Retinal pigment epithelial cell (primary cell): Measurements from ENCODE around the gene DCTN3.

Experiments
- DNase-seq: peaks from one replicate; pipeline ENCODE4 v3.0.0-alpha.2; 2010; ENCODE audit warnings: low read depth
- H3K4me3 ChIP-seq: 2 replicates; pipeline ENCODE4 v1.5.1; 2011; ENCODE audit warnings: mild to moderate bottlenecking, low read length, control low read depth, moderate library complexity
- CTCF ChIP-seq: conservative IDR thresholded peaks from 2 replicates; pipeline ENCODE4 v1.5.1; 2011; ENCODE audit warnings: low read depth, low read length, control low read depth, inconsistent platforms

Gene DCTN3

GRCh38 chr9:34652602-34653000 is 32.3 kb upstream of the DCTN3 start:
- peak overlapping the region; percentile 32 for H3K4me3 ChIP-seq
- TF ChIP-seq CTCF, result no peak
- no peak for DNase-seq

- no peak for TF ChIP-seq CTCF
- peak within 1 kb of the TSS; percentile 32 for H3K4me3 ChIP-seq
- no peak for DNase-seq
These were observed 31.7 kb upstream of the DCTN3 start, which contains the start of gene IL11RA for GRCh38 chr9:34651876-34652601. Gene IL11RA, plus strand, starts transcription at chr9:34652185. Its CDS starts 3,033 bp downstream, at chr9:34655218.

- no peak for DNase-seq
- H3K4me3 ChIP-seq, result no peak overlapping the region
- no peak for TF ChIP-seq CTCF
These were observed 31.0 kb upstream of the DCTN3 start for GRCh38 chr9:34651321-34651720.

DNA sequence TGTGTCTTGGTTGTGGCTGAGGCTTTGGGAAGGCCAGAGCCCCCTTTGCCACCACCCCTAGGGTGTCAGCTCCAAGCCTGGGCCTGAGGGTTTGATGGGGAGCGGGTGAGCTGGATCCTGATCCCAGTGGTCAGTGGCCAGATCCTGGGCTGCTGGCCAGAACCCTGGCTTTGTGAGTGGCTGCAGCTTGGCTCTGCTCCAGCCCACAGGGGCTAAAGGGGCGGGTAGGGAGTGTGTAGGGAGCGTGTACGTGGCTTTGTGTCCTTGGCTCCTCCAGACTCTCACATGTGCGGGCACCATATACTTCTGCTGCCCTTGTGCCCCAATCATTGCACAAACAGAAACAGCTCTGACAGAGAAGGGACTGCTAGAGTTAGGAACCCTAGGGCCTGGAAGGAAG is 30.5 kb upstream of the DCTN3 start:
- TF ChIP-seq CTCF, result no peak
- DNase-seq, result no peak
- H3K4me3 ChIP-seq, result no peak overlapping the region

GRCh38 chr9:34648673-34649072 is 28.4 kb upstream of the DCTN3 start:
- DNase-seq, result no peak
- no peak for TF ChIP-seq CTCF
- no peak overlapping the region for H3K4me3 ChIP-seq

DNA sequence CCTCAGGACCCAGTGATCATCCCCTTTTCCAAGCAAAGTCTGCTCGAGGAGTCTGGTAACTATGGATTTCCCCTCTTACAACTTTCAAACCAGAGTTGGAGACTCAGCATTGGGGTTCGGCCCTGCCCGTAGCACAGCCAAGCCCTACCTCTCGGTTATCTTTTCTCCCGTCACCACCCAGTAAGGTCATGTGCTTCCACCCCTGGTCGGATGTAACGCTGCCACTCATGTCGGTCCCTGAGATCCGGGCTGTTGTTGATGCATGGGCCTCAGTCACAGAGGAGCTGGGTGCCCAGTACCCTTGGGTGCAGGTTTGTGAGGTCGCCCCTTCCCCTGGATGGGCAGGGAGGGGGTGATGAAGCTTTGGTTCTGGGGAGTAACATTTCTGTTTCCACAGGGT is 27.4 kb upstream of the DCTN3 start:
- peak overlapping the region; percentile 82 for H3K4me3 ChIP-seq
- no peak for TF ChIP-seq CTCF
- DNase-seq, result no peak

DNA sequence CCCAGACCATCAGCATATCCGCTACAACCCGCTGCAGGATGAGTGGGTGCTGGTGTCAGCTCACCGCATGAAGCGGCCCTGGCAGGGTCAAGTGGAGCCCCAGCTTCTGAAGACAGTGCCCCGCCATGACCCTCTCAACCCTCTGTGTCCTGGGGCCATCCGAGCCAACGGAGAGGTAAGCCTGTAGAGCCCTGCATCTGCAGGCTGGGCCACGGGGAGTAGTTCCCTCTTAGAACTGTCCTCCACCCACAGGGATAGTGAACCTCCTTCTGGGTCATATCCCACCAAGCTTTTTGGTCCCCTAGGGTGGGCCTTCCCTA is 26.7 kb upstream of the DCTN3 start:
- H3K4me3 ChIP-seq, result peak overlapping the region; percentile 82
- TF ChIP-seq CTCF, result no peak
- no peak for DNase-seq
